GF-D8 (cell line): Measurements from ENCODE around the gene RASGRP2.

Experiments used
- DNase-seq: peaks from one replicate; lab custom pipeline; 2025; lab: John Stamatoyannopoulos, UW

The RASGRP2 gene

GRCh38 chr11:64743591-64744543 is at the start of gene RASGRP2:
Gene RASGRP2, minus strand, starts transcription at chr11:64744142. Its CDS starts 1,276 bp downstream, at chr11:64742866.
- DNase-seq: peak; percentile 82

- DNase-seq: no peak
Observed at GRCh38 chr11:64792482-64792881, 48.5 kb upstream of the RASGRP2 start.

GRCh38 chr11:64791781-64792291 is 47.9 kb upstream of the RASGRP2 start:
- no peak for DNase-seq

- no peak for DNase-seq
Observed at GRCh38 chr11:64790205-64791095, 46.5 kb upstream of the RASGRP2 start.

GRCh38 chr11:64789331-64790204 is 45.6 kb upstream of the RASGRP2 start:
- DNase-seq: no peak

- no peak for DNase-seq
Observed at GRCh38 chr11:64788321-64789215, 44.6 kb upstream of the RASGRP2 start.

- DNase-seq: no peak
Observed at GRCh38 chr11:64787526-64788320, 43.8 kb upstream of the RASGRP2 start.

- DNase-seq: no peak
Observed at GRCh38 chr11:64786308-64786707, 42.4 kb upstream of the RASGRP2 start.

- no peak for DNase-seq
Observed at GRCh38 chr11:64784813-64785581, 41.1 kb upstream of the RASGRP2 start.

GRCh38 chr11:64778473-64779298 is 34.7 kb upstream of the RASGRP2 start, which contains the start of gene SF1:
Gene SF1, minus strand, starts transcription at chr11:64778542. Its CDS starts 150 bp downstream, at chr11:64778392.
- peak; percentile 99 for DNase-seq

GRCh38 chr11:64778223-64778472 is 34.2 kb upstream of the RASGRP2 start:
- DNase-seq: no peak

- peak; percentile 30 for DNase-seq
Observed at GRCh38 chr11:64777449-64778222, 33.7 kb upstream of the RASGRP2 start.

- no peak for DNase-seq
Observed at GRCh38 chr11:64776875-64777274, 32.9 kb upstream of the RASGRP2 start.

- DNase-seq: no peak
Observed at GRCh38 chr11:64776425-64776824, 32.5 kb upstream of the RASGRP2 start.

- no peak for DNase-seq
Observed at GRCh38 chr11:64774144-64774543, 30.2 kb upstream of the RASGRP2 start.

- DNase-seq: peak; percentile 50
Observed at GRCh38 chr11:64772303-64773018, 28.5 kb upstream of the RASGRP2 start.

GRCh38 chr11:64771861-64772260 is 27.9 kb upstream of the RASGRP2 start:
- DNase-seq: no peak
